AG08395 (cell line): ENCODE data around the gene RCN1.

Experiments
- DNase-seq: peaks from one replicate; pipeline ENCODE4 v3.0.0; 2012; ENCODE audit warnings: mixed read lengths, low spot score

RCN1 gene

GRCh38 chr11:32153747-32154146, 62.9 kb downstream of the RCN1 start:
- no peak for DNase-seq

GRCh38 chr11:32154275-32154674, 63.4 kb downstream of the RCN1 start:
- no peak for DNase-seq
